Hepatocyte (in vitro differentiated cells): ENCODE data around the gene SH3TC2. TPM values are rescaled to one million over a fixed set of nuclear protein-coding genes. Genes with fewer than 3 reads are reported as not detected.

Experiments
- DNase-seq: peaks from one replicate; pipeline ENCODE4 v3.0.0-alpha.2; 2016; ENCODE audit warnings: low spot score
- H2AFZ ChIP-seq: fragments of 200-600 bp; sonication (generic); 2 replicates; pipeline ENCODE4 v1.6.0; 2016; ENCODE audit warnings: antibody characterized with exemption, mild to moderate bottlenecking
- H3K27ac ChIP-seq: fragments of 200-600 bp; sonication (generic); 2 replicates; pipeline ENCODE4 v1.5.1; 2016; ENCODE audit warnings: mild to moderate bottlenecking
- H3K27me3 ChIP-seq: fragments of 200-600 bp; sonication (generic); 2 replicates; pipeline ENCODE4 v1.6.1; 2016
- H3K36me3 ChIP-seq: fragments of 200-600 bp; sonication (generic); replicated peaks from 2 replicates; pipeline ENCODE4 v1.5.1; 2016; ENCODE audit warnings: low read depth; ENCODE audit not compliant: insufficient read depth
- H3K4me1 ChIP-seq: fragments of 200-600 bp; sonication (generic); 2 replicates; pipeline ENCODE4 v1.5.1; 2016; ENCODE audit warnings: mild to moderate bottlenecking, moderate library complexity; ENCODE audit not compliant: insufficient read depth
- H3K4me2 ChIP-seq: fragments of 200-600 bp; sonication (generic); 2 replicates; pipeline ENCODE4 v1.6.0; 2016
- H3K4me3 ChIP-seq: fragments of 200-600 bp; sonication (generic); 2 replicates; pipeline ENCODE4 v1.5.1; 2016; ENCODE audit warnings: mild to moderate bottlenecking
- H3K79me2 ChIP-seq: fragments of 200-600 bp; sonication (generic); 2 replicates; pipeline ENCODE4 v1.6.0; 2017; ENCODE audit warnings: mild to moderate bottlenecking
- H3K9me2 ChIP-seq: fragments of 200-600 bp; sonication (generic); replicated peaks from 2 replicates; pipeline ENCODE4 v1.6.0; 2017; ENCODE audit warnings: mild to moderate bottlenecking; ENCODE audit not compliant: insufficient read depth
- H3K9me3 ChIP-seq: fragments of 200-600 bp; sonication (generic); 2 replicates; pipeline ENCODE4 v1.5.1; 2016; ENCODE audit warnings: low read depth, mild to moderate bottlenecking
- H4K20me1 ChIP-seq: fragments of 200-600 bp; sonication (generic); 2 replicates; pipeline ENCODE4 v1.6.0; 2016; ENCODE audit warnings: mild to moderate bottlenecking; ENCODE audit not compliant: insufficient read depth, poor library complexity, severe bottlenecking
- EZH2 ChIP-seq: fragments of 200-600 bp; sonication (generic); IDR thresholded peaks from 2 replicates; pipeline ENCODE4 v1.6.1; 2016; ENCODE audit warnings: antibody characterized with exemption, mild to moderate bottlenecking, borderline replicate concordance
- EZH2phosphoT487 ChIP-seq: fragments of 200-600 bp; sonication (generic); IDR thresholded peaks from one replicate; pipeline ENCODE4 v1.6.1; 2018; ENCODE audit warnings: antibody characterized with exemption, mild to moderate bottlenecking, low read depth, moderate library complexity; ENCODE audit not compliant: unreplicated experiment, severe bottlenecking
- WGBS: methylation state at CpG from one replicate; pipeline ENCODE4 v1.1.6; 2016; ENCODE audit warnings: low lambda C conversion rate; ENCODE audit errors: missing lambda C conversion rate; 5-methylcytosine and 5-hydroxymethylcytosine counted together
- polyA plus RNA-seq: library from polyadenylated mRNA; unstranded; fragments of >200 nt; fragmentation: Nextera tagmentation; extraction: Ambion mirVana; gene quantifications from 2 replicates; pipeline ENCODE4 v1.2.1, GENCODE V29; 2016
- total RNA-seq: library from RNA; depleted of rRNA; stranded (reverse); fragments of >200 nt; gene quantifications from 2 replicates; pipeline ENCODE4 v1.2.3, GENCODE V29; 2014
- TF ChIP-seq, protein P1 (sequence below): fragments of 200-600 bp; sonication (generic); IDR thresholded peaks from 2 replicates; pipeline ENCODE4 v1.5.1; 2016; ENCODE audit warnings: antibody characterized with exemption, mild to moderate bottlenecking; ENCODE audit not compliant: poor library complexity

The SH3TC2 gene
- total and polyA plus RNA-seq, 2 experiments from 2014 or later: 2.2 to 3.5 TPM

DNA sequence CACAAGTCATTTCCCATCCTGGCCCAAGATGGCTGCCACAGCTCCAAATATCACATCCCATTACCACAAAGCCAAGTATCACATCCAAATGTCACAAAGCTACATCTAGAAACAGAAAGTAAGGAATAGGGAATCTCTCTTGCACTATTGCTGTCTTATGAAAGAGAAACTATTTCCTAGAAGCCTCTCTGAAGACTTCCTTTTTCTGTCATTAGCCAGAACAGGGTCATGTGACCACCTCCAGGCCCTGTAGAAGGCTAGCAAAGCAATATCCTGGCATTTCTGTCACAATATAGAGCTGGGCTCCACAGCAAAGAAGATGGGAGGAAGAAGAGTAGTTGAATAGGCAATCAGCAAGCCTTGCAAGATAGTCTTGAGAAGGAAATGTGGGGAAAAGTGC lies 99.2 kb downstream of the SH3TC2 start:
- H2AFZ ChIP-seq: no peak overlapping the region
- H3K79me2 ChIP-seq: no peaks in the 10 kb centered on the region
- no peak for DNase-seq
- H3K27me3 ChIP-seq: no peaks in the 10 kb centered on the region
- no peaks in the 10 kb centered on the region for H4K20me1 ChIP-seq
- H3K9me2 ChIP-seq: no peaks in the 10 kb centered on the region
- no peak overlapping the region for H3K4me2 ChIP-seq
- no peaks in the 10 kb centered on the region for H3K36me3 ChIP-seq
- H3K9me3 ChIP-seq: no peaks in the 10 kb centered on the region
- no peak overlapping the region for H3K27ac ChIP-seq
- H3K4me3 ChIP-seq: no peak overlapping the region
- H3K4me1 ChIP-seq: peaks cover 5% of the 10 kb centered on the region
- TF ChIP-seq, protein P1, sequence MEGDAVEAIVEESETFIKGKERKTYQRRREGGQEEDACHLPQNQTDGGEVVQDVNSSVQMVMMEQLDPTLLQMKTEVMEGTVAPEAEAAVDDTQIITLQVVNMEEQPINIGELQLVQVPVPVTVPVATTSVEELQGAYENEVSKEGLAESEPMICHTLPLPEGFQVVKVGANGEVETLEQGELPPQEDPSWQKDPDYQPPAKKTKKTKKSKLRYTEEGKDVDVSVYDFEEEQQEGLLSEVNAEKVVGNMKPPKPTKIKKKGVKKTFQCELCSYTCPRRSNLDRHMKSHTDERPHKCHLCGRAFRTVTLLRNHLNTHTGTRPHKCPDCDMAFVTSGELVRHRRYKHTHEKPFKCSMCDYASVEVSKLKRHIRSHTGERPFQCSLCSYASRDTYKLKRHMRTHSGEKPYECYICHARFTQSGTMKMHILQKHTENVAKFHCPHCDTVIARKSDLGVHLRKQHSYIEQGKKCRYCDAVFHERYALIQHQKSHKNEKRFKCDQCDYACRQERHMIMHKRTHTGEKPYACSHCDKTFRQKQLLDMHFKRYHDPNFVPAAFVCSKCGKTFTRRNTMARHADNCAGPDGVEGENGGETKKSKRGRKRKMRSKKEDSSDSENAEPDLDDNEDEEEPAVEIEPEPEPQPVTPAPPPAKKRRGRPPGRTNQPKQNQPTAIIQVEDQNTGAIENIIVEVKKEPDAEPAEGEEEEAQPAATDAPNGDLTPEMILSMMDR: no peak
- TF ChIP-seq EZH2: no peak
- no peak for TF ChIP-seq EZH2phosphoT487

DNA sequence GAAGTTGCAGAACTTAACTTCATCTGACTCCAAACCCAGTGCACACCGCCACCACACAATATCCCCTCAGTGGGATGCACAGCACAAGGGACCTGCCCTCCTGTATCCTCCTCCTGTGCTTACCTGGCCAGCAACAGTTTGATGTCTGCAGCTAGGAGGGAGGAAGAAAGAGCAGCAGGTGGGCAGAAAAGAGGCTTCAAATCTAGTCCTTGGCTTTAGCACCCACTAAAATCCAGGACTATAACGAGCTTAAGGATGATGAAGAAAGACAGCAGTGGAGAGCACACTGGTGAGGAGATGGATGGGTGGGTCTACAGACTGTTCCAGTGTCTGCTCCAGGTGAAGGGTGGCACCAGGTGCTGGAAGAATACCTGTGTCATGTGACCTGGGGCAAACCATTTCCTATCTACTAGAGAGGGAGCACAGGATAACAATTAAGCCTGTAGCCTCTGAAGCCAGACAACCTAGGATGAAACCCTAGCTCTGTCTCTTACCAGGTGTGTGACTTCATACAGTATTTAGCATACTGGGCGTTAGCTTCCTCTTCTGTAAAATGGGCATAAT lies 100.0 kb downstream of the SH3TC2 start:
- Histone ChIP-seq H3K4me1 (no peaks in the 10 kb centered on the region), H3K27me3 (no peaks in the 10 kb centered on the region), H2AFZ (no peak overlapping the region), H3K36me3 (no peaks in the 10 kb centered on the region), H3K4me3 (no peak overlapping the region), H3K9me2 (no peaks in the 10 kb centered on the region), H3K4me2 (no peak overlapping the region), H3K9me3 (no peaks in the 10 kb centered on the region), H4K20me1 (no peaks in the 10 kb centered on the region), H3K27ac (no peak overlapping the region), H3K79me2 (no peaks in the 10 kb centered on the region)
- TF ChIP-seq, protein P1: no peak
- TF ChIP-seq EZH2 (no peak), EZH2phosphoT487 (no peak)
- WGBS: 94% methylated on average over 3 of the region's 3 CpGs
- DNase-seq: no peak

DNA sequence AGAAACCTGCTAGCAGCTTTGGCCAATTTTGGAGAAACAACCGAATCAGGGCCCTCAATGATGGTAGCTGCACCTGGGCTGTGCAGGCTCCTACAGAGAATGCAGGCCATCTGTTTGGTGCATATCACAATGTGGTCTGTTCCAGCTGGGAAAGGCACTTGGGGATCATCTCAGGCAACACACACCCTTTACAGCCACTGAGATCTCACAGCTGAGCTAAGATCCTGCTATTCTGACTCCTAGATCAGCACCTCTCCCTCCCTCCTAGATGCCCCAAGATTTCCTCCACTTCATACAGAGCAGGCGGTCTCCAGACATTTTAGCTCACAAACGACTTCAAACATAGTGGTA lies 100.7 kb downstream of the SH3TC2 start:
- DNase-seq: no peak
- Histone ChIP-seq H3K79me2 (no peaks in the 10 kb centered on the region), H3K27me3 (no peaks in the 10 kb centered on the region), H3K9me2 (no peaks in the 10 kb centered on the region), H3K4me3 (no peak overlapping the region), H3K9me3 (no peaks in the 10 kb centered on the region), H3K36me3 (no peaks in the 10 kb centered on the region), H4K20me1 (no peaks in the 10 kb centered on the region), H3K4me2 (no peak overlapping the region), H3K27ac (no peak overlapping the region), H3K4me1 (no peaks in the 10 kb centered on the region), H2AFZ (no peak overlapping the region)
- TF ChIP-seq EZH2phosphoT487 (no peak), EZH2 (no peak)
- TF ChIP-seq, protein P1: no peak
- 72% methylated on average over 3 of the region's 3 CpGs for WGBS
